Astrocyte (in vitro differentiated cells and primary cell): ENCODE results near the gene SYNE1.

Experiments used
- EZH2 ChIP-seq: IDR thresholded peaks from 2 replicates; pipeline ENCODE4 v1.6.1; 2012; ENCODE audit warnings: mild to moderate bottlenecking, low read length, inconsistent platforms; ENCODE audit not compliant: insufficient read depth
- TF ChIP-seq, protein P1 (sequence below): IDR thresholded peaks from 2 replicates; pipeline ENCODE4 v1.5.1; 2011; ENCODE audit warnings: low read depth, mild to moderate bottlenecking, inconsistent platforms, low read length, moderate library complexity; ENCODE audit not compliant: insufficient read depth

- TF ChIP-seq, protein P1, sequence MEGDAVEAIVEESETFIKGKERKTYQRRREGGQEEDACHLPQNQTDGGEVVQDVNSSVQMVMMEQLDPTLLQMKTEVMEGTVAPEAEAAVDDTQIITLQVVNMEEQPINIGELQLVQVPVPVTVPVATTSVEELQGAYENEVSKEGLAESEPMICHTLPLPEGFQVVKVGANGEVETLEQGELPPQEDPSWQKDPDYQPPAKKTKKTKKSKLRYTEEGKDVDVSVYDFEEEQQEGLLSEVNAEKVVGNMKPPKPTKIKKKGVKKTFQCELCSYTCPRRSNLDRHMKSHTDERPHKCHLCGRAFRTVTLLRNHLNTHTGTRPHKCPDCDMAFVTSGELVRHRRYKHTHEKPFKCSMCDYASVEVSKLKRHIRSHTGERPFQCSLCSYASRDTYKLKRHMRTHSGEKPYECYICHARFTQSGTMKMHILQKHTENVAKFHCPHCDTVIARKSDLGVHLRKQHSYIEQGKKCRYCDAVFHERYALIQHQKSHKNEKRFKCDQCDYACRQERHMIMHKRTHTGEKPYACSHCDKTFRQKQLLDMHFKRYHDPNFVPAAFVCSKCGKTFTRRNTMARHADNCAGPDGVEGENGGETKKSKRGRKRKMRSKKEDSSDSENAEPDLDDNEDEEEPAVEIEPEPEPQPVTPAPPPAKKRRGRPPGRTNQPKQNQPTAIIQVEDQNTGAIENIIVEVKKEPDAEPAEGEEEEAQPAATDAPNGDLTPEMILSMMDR, result no peak
- TF ChIP-seq EZH2, result no peak
Observed at GRCh38 chr6:152142105-152142504, 495.1 kb downstream of the SYNE1 start.
